HepG2 (cell line): ENCODE data around the gene GPR139. TPM values are rescaled to one million over a fixed set of nuclear protein-coding genes. Genes with fewer than 3 reads are reported as not detected.
A peak's percentile ranks its signal among the peaks of the same experiment; 100 is the strongest.

Experiments
- ATAC-seq: fragments of 200-7000 bp; cut with Tn5 transposase; 3 replicates; pipeline ENCODE4 v1.9.1; 2020; ENCODE audit warnings: mild to moderate bottlenecking, moderate library complexity
- BruUV-seq: library from RNA; stranded (reverse); fragments of 400-500 nt; replicated peaks from 2 replicates; lab custom pipeline; 2021; lab: Mats Ljungman, UMichigan
- CTCF ChIA-PET: fragments of 300-600 bp; formaldehyde crosslinking; extraction: SDS; loops from one replicate; lab custom pipeline; 2021; ENCODE audit warnings: low total read pairs, inconsistent platforms, low intra/inter-chr PET ratio; lab: Yijun Ruan, JAX
- POLR2A ChIA-PET: fragments of 350-600 bp; sonication (Branson Sonifier 250); formaldehyde crosslinking; loops from one replicate; lab custom pipeline; 2020; ENCODE audit warnings: antibody characterized with exemption, inconsistent platforms; lab: Yijun Ruan, JAX
- DNase-seq: peaks from one replicate; pipeline ENCODE4 v3.0.0-alpha.2; 2015; ENCODE audit warnings: low spot score
- FAIRE-seq: peaks from 3 replicates; lab custom pipeline; 2011; peaks lifted over from hg19 to GRCh38; lab: Jason Lieb, UNC
- H2AFZ ChIP-seq: one replicate; pipeline ENCODE4 v1.6.1; 2011; ENCODE audit warnings: low read length, inconsistent platforms
- H3K27ac ChIP-seq: fragments of 300-600 bp; 3 replicates; pipeline ENCODE4 v1.8.0; 2011; ENCODE audit warnings: mixed run types, mild to moderate bottlenecking, mixed read lengths, low read length, inconsistent platforms; ENCODE audit not compliant: insufficient read depth; ENCODE audit errors: extremely low read length
- H3K27me3 ChIP-seq, 2 experiments: fragments of 200-600 bp in 1 of 2; 2 replicates in 1 of 2; 3 replicates in 1 of 2; pipeline versions ENCODE4 v1.6.0 to v1.8.0; 2011; ENCODE audit warnings: low read length in 2 of 2, mild to moderate bottlenecking in 2 of 2, moderate library complexity in 2 of 2, inconsistent platforms in 1 of 2; ENCODE audit not compliant: insufficient read depth in 2 of 2, control insufficient read depth in 1 of 2
- H3K36me3 ChIP-seq, 2 experiments: fragments of 200-600 bp in 1 of 2; replicated peaks in 1 of 2; 2 replicates in 1 of 2; 3 replicates in 1 of 2; pipeline versions ENCODE4 v1.5.1 to v1.8.0; 2011; ENCODE audit warnings: low read length in 2 of 2, inconsistent platforms in 1 of 2; ENCODE audit not compliant: insufficient read depth in 2 of 2, control insufficient read depth in 1 of 2
- H3K4me1 ChIP-seq: 2 replicates; pipeline ENCODE4 v1.5.1; 2012; ENCODE audit warnings: low read length, inconsistent platforms; ENCODE audit not compliant: insufficient read depth
- H3K4me2 ChIP-seq: 2 replicates; pipeline ENCODE4 v1.6.0; 2011; ENCODE audit warnings: low read depth, low read length, inconsistent platforms
- H3K4me3 ChIP-seq, 3 experiments: fragments of 200-600 bp in 1 of 3; sonication (generic), shearing (Covaris generic) in 1 of 3; replicated peaks in 1 of 3; 2 replicates each; pipeline ENCODE4 v1.5.1; 2011 to 2016; ENCODE audit warnings: low read length in 3 of 3, inconsistent platforms in 2 of 3, low read depth in 2 of 3, mild to moderate bottlenecking in 2 of 3, control low read depth in 1 of 3, mixed read lengths in 1 of 3; ENCODE audit not compliant: insufficient read depth in 1 of 3
- H3K79me2 ChIP-seq: one replicate; pipeline ENCODE4 v1.6.1; 2011; ENCODE audit warnings: low read length, inconsistent platforms; ENCODE audit not compliant: insufficient read depth
- H3K9ac ChIP-seq: 2 replicates; pipeline ENCODE4 v1.6.0; 2011; ENCODE audit warnings: mild to moderate bottlenecking, low read depth, low read length, inconsistent platforms; ENCODE audit not compliant: insufficient read depth
- H3K9me3 ChIP-seq: 2 replicates; pipeline ENCODE4 v1.5.1; 2012; ENCODE audit warnings: mild to moderate bottlenecking, low read length
- H4K20me1 ChIP-seq: 2 replicates; pipeline ENCODE4 v1.6.0; 2011; ENCODE audit warnings: inconsistent platforms, mild to moderate bottlenecking, low read length, moderate library complexity; ENCODE audit not compliant: insufficient read depth
- ARID2 ChIP-seq: sonication (generic); formaldehyde crosslinking; IDR thresholded peaks from 2 replicates; pipeline ENCODE4 v1.8.1; 2022; ENCODE audit warnings: mild to moderate bottlenecking, missing genetic modification reagents, borderline replicate concordance
- ATF7-NPFF ChIP-seq: sonication (generic); formaldehyde crosslinking; IDR thresholded peaks from 2 replicates; pipeline ENCODE4 v1.8.1; 2023; ENCODE audit warnings: mild to moderate bottlenecking, low read depth, missing genetic modification reagents, moderate library complexity
- CBX5 ChIP-seq: sonication (generic); formaldehyde crosslinking; IDR thresholded peaks from 2 replicates; pipeline ENCODE4 v1.4.0; 2020; ENCODE audit warnings: missing genetic modification reagents, borderline replicate concordance
- HIVEP1 ChIP-seq: sonication (generic); formaldehyde crosslinking; IDR thresholded peaks from 2 replicates; pipeline ENCODE4 v1.4.0; 2020; ENCODE audit warnings: mild to moderate bottlenecking, missing genetic modification reagents
- KDM5A ChIP-seq: fragments of 200-600 bp; sonication (generic); IDR thresholded peaks from 2 replicates; pipeline ENCODE4 v1.7.0; 2018; ENCODE audit warnings: antibody characterized with exemption, mild to moderate bottlenecking, low read length, borderline replicate concordance
- PRMT3 ChIP-seq: sonication (generic); formaldehyde crosslinking; IDR thresholded peaks from 2 replicates; pipeline ENCODE4 v1.8.1; 2022; ENCODE audit warnings: low read depth, mild to moderate bottlenecking, moderate library complexity, missing genetic modification reagents, borderline replicate concordance
- STAG1 ChIP-seq: sonication (generic); formaldehyde crosslinking; IDR thresholded peaks from 2 replicates; pipeline ENCODE4 v1.4.0; 2020; ENCODE audit warnings: missing genetic modification reagents
- ZNF180 ChIP-seq: sonication (generic); formaldehyde crosslinking; IDR thresholded peaks from 2 replicates; pipeline ENCODE4 v1.4.0; 2020; ENCODE audit warnings: low read depth, missing genetic modification reagents, borderline replicate concordance
- ZNF234 ChIP-seq: sonication (generic); formaldehyde crosslinking; conservative IDR thresholded peaks from 2 replicates; pipeline ENCODE4 v1.5.1; 2020; ENCODE audit warnings: mild to moderate bottlenecking, missing genetic modification reagents
- ZNF432 ChIP-seq: sonication (generic); formaldehyde crosslinking; IDR thresholded peaks from 2 replicates; pipeline ENCODE4 v1.5.0; 2020; ENCODE audit warnings: missing genetic modification reagents, mild to moderate bottlenecking, borderline replicate concordance
- ZNF562 ChIP-seq: sonication (generic); formaldehyde crosslinking; IDR thresholded peaks from 2 replicates; pipeline ENCODE4 v1.8.0; 2022; ENCODE audit warnings: missing genetic modification reagents, borderline replicate concordance
- WGBS: methylation state at CpG from one replicate; pipeline ENCODE4 v1.1.6; 2017; ENCODE audit warnings: low lambda C conversion rate; 5-methylcytosine and 5-hydroxymethylcytosine counted together
- in situ Hi-C: cut with HindIII; loops from 2 replicates; pipeline ENCODE4 v1.10.0; 2017; ENCODE audit warnings: low pct_unique_long_range_greater_than_20kb; ENCODE audit not compliant: extremely low pct_ligation_motif_present
- intact Hi-C: fragments of 100-400 bp; cut with micrococcal nuclease; formaldehyde crosslinking; loops from one replicate; pipeline ENCODE4 v1.10.0; 2022; ENCODE audit not compliant: unreplicated experiment
- polyA plus RNA-seq, 8 experiments: library from polyadenylated mRNA; depleted of rRNA in 3 of 8; stranded (reverse) in 7 of 8; unstranded in 1 of 8; fragments of >200 nt; fragmentation: Illumina TruSeq in 4 of 8; extraction: Trizol in 4 of 8; gene quantifications; 2 replicates each; pipeline versions ENCODE4 v1.2.1 to v1.2.3, GENCODE V29; 2011 to 2016; ENCODE audit warnings: low read depth in 4 of 8, missing spikeins in 1 of 8, mixed read lengths in 1 of 8; ENCODE audit not compliant: insufficient read depth in 1 of 8
- total RNA-seq, 5 experiments: library from RNA; depleted of rRNA; stranded (reverse); fragments of >200 nt; fragmentation: Illumina TruSeq; extraction: Trizol; gene quantifications; 2 replicates each; pipeline ENCODE4 v1.2.3, GENCODE V29; 2016; ENCODE audit warnings: low read depth in 1 of 5
- TF ChIP-seq, protein P1 (sequence below): sonication (generic); formaldehyde crosslinking; IDR thresholded peaks from 2 replicates; pipeline ENCODE4 v1.5.0; 2020; ENCODE audit warnings: mild to moderate bottlenecking, missing genetic modification reagents, moderate library complexity
- TF ChIP-seq, protein P2 (sequence below): IDR thresholded peaks from 2 replicates; pipeline ENCODE4 v1.6.1; 2016; ENCODE audit warnings: mild to moderate bottlenecking, missing biosample characterization, missing genetic modification reagents

GPR139 gene
- total and polyA plus RNA-seq, 2 of the 13 experiments (the other 11 are each of a cell fraction or from before 2014, with no cell fraction given), result not detected

DNA sequence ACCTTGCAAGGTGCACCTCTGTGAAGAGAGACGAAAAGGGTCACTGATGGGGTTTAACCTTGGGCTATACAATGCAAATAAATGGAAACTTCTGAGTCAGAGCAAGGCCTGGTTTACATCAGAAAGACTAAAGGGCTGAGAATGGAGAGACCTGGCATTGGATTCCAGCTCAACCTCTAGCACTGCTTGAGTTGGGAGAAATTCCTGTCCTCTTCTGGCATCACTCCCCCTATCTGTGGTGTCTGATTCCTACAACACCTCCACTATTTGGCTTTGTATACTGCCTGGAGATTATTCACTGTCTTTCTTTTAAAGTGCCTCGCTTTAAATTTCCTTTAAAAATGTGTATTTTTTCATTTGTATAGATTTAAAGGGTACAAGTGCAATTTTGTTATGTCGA, 68.8 kb downstream of the GPR139 start:
- CTCF ChIA-PET, result no interaction called here
- H2AFZ ChIP-seq, result no peak overlapping the region
- H3K79me2 ChIP-seq, result no peaks in the 10 kb centered on the region
- peaks cover 16% of the 10 kb centered on the region for H3K4me1 ChIP-seq
- no peak overlapping the region for H3K9ac ChIP-seq
- H3K9me3 ChIP-seq, result peaks cover 5% of the 10 kb centered on the region; the same call in 1 of the 2 replicates
- no peaks in the 10 kb centered on the region for H4K20me1 ChIP-seq
- intact Hi-C loops, result loop anchor here (10.0 kb wide), 1 partner anchor 100 kb away; no protein-coding TSS in a partner anchor
- H3K36me3 ChIP-seq, result no peaks in the 10 kb centered on the region
- H3K4me2 ChIP-seq, result no peak overlapping the region
- TF ChIP-seq ZNF180 (no peak), ATF7-NPFF (CRISPR knock-in tag) (no peak), HIVEP1 (CRISPR knock-in tag) (no peak), PRMT3 (CRISPR knock-in tag) (no peak), ARID2 (CRISPR knock-in tag) (no peak), STAG1 (CRISPR knock-in tag) (peak; percentile 23), ZNF234 (CRISPR knock-in tag) (no peak), ZNF562 (no peak), KDM5A (no peak), ZNF432 (CRISPR knock-in tag) (no peak), CBX5 (CRISPR knock-in tag) (no peak)
- TF ChIP-seq, protein P1, sequence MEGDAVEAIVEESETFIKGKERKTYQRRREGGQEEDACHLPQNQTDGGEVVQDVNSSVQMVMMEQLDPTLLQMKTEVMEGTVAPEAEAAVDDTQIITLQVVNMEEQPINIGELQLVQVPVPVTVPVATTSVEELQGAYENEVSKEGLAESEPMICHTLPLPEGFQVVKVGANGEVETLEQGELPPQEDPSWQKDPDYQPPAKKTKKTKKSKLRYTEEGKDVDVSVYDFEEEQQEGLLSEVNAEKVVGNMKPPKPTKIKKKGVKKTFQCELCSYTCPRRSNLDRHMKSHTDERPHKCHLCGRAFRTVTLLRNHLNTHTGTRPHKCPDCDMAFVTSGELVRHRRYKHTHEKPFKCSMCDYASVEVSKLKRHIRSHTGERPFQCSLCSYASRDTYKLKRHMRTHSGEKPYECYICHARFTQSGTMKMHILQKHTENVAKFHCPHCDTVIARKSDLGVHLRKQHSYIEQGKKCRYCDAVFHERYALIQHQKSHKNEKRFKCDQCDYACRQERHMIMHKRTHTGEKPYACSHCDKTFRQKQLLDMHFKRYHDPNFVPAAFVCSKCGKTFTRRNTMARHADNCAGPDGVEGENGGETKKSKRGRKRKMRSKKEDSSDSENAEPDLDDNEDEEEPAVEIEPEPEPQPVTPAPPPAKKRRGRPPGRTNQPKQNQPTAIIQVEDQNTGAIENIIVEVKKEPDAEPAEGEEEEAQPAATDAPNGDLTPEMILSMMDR (CRISPR knock-in tag), result peak; percentile 44
- TF ChIP-seq, protein P2, sequence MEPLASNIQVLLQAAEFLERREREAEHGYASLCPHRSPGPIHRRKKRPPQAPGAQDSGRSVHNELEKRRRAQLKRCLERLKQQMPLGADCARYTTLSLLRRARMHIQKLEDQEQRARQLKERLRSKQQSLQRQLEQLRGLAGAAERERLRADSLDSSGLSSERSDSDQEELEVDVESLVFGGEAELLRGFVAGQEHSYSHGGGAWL, result no peak
- TF ChIP-seq, all 625 proteins: peak for 2
- in situ Hi-C loops, result no loop called here
- ATAC-seq (peak; percentile 71), DNase-seq (peak; percentile 14), FAIRE-seq (peak; percentile 58)
- 4% methylated on average over 3 of the region's 3 CpGs for WGBS
- no peak overlapping the region for H3K27ac ChIP-seq
- no peak overlapping the region for H3K4me3 ChIP-seq
- POLR2A ChIA-PET, result no interaction called here
- no TSS peak for BruUV-seq
- no peaks in the 10 kb centered on the region; a peak in 1 of 5 replicates for H3K27me3 ChIP-seq
